Keratinocyte (primary cell): ENCODE data around the gene EFTUD2.

Experiments used
- CTCF ChIP-seq, 3 experiments: IDR thresholded peaks in 1 of 3; conservative IDR thresholded peaks in 1 of 3; optimal IDR thresholded peaks in 1 of 3; 2 replicates in 2 of 3; 3 replicates in 1 of 3; pipeline versions ENCODE3 to v1.5.1; 2011; ENCODE audit warnings: low read length in 3 of 3, mild to moderate bottlenecking in 3 of 3, moderate library complexity in 2 of 3, control low read depth in 1 of 3, inconsistent platforms in 1 of 3; ENCODE audit not compliant: insufficient read depth in 2 of 3; ENCODE audit errors: extremely low read depth in 1 of 3
- EZH2 ChIP-seq: IDR thresholded peaks from one replicate; pipeline ENCODE4 v1.6.1; 2012; ENCODE audit warnings: inconsistent platforms, mild to moderate bottlenecking, low read length, moderate library complexity

- TF ChIP-seq CTCF (optimal IDR thresholded peaks at IDR 0.05 in 1 of 3, IDR thresholded peaks at IDR 0.05 in 1 of 3, conservative IDR thresholded peaks at IDR 0.05 in 1 of 3; ENCODE audit: extremely low read depth in 1 of 3, insufficient read depth in 2 of 3, low read length in 3 of 3) (no peak), EZH2 (no peak)
Measured at GRCh38 chr17:44928136-44928535, 28.9 kb upstream of the EFTUD2 start.
